ENCODE measurements around the gene RXRA. TPM values are rescaled to one million over a fixed set of nuclear protein-coding genes. Genes with fewer than 3 reads are reported as not detected.

Gene RXRA
- total and polyA plus RNA-seq, 12 donors, result 5.5 to 114 (median 71.3) TPM

GRCh38 chr9:134477927-134478326 is 151.7 kb downstream of the RXRA start:
- peaks cover 0 to 7% of the 10 kb centered on the region in 2 donors for H3K4me1 ChIP-seq (replicated peaks in 1 of 2)
- H3K36me3 ChIP-seq (replicated peaks in 1 of 2), result no peaks in the 10 kb centered on the region
- WGBS, 4 donors, result 87 to 93% (median 90%) methylated on average over 14 of the region's 14 CpGs
- H3K4me3 ChIP-seq, result no peak overlapping the region
- H3K27me3 ChIP-seq, result no peaks in the 10 kb centered on the region
- TF ChIP-seq, protein P1, sequence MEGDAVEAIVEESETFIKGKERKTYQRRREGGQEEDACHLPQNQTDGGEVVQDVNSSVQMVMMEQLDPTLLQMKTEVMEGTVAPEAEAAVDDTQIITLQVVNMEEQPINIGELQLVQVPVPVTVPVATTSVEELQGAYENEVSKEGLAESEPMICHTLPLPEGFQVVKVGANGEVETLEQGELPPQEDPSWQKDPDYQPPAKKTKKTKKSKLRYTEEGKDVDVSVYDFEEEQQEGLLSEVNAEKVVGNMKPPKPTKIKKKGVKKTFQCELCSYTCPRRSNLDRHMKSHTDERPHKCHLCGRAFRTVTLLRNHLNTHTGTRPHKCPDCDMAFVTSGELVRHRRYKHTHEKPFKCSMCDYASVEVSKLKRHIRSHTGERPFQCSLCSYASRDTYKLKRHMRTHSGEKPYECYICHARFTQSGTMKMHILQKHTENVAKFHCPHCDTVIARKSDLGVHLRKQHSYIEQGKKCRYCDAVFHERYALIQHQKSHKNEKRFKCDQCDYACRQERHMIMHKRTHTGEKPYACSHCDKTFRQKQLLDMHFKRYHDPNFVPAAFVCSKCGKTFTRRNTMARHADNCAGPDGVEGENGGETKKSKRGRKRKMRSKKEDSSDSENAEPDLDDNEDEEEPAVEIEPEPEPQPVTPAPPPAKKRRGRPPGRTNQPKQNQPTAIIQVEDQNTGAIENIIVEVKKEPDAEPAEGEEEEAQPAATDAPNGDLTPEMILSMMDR (IDR thresholded peaks at IDR 0.05), result no peak
- no peak for TF ChIP-seq POLR2A (IDR thresholded peaks at IDR 0.05)
- H3K27ac ChIP-seq, result no peak overlapping the region
- intact Hi-C loops (cut with DNase I), result no loop called here
- H3K9me3 ChIP-seq (replicated peaks in 1 of 3), result no peaks in the 10 kb centered on the region
- no peak for DNase-seq

DNA sequence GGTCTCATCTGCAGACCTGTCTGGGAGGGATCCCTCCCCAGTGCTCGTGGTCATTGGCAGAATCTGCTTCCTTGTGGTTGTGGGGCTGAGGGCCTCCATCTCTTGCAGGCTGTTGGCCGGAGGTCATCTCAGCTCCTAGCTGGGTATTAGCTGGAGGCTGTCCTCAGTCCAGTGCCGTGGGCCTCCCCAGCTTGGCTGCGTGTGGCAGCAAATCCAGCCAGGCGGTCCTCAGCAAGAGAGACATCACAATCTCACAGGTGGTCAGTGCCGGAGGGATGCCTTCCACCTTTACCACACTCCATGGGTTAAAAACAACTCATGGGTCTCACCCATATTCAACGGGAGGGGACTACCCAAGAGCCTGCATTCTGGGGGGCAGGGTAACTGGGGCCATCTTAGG is 155.5 kb downstream of the RXRA start:
- Histone ChIP-seq H3K27ac (no peak overlapping the region), H3K36me3 (replicated peaks in 1 of 2) (no peaks in the 10 kb centered on the region), H3K4me3 (no peak overlapping the region), H3K27me3 (no peaks in the 10 kb centered on the region), H3K9me3 (replicated peaks in 1 of 3) (no peaks in the 10 kb centered on the region), H3K4me1 (replicated peaks in 1 of 2) (no peaks in the 10 kb centered on the region)
- intact Hi-C loops (cut with DNase I), result no loop called here
- DNase-seq, result no peak
- TF ChIP-seq, protein P1 (IDR thresholded peaks at IDR 0.05), result no peak
- no peak for TF ChIP-seq POLR2A (IDR thresholded peaks at IDR 0.05)
- 73 to 93% (median 82%) methylated on average over 2 to 7 of the region's 7 CpGs for WGBS, 4 donors

- no peaks in the 10 kb centered on the region for H3K36me3 ChIP-seq (replicated peaks in 1 of 2)
- no peaks in the 10 kb centered on the region for H3K9me3 ChIP-seq (replicated peaks in 1 of 3)
- 83 to 89% (median 87%) methylated on average over 6 to 10 of the region's 10 CpGs for WGBS, 4 donors
- no peak overlapping the region for H3K27ac ChIP-seq
- no peak for DNase-seq
- H3K4me1 ChIP-seq (replicated peaks in 1 of 2), result no peaks in the 10 kb centered on the region
- no peak overlapping the region for H3K4me3 ChIP-seq
- no peaks in the 10 kb centered on the region for H3K27me3 ChIP-seq
- TF ChIP-seq, protein P1 (IDR thresholded peaks at IDR 0.05), result no peak
- no peak for TF ChIP-seq POLR2A (IDR thresholded peaks at IDR 0.05)
- intact Hi-C loops (cut with DNase I), result no loop called here
Measured at GRCh38 chr9:134482226-134482625, 156.0 kb downstream of the RXRA start.

DNA sequence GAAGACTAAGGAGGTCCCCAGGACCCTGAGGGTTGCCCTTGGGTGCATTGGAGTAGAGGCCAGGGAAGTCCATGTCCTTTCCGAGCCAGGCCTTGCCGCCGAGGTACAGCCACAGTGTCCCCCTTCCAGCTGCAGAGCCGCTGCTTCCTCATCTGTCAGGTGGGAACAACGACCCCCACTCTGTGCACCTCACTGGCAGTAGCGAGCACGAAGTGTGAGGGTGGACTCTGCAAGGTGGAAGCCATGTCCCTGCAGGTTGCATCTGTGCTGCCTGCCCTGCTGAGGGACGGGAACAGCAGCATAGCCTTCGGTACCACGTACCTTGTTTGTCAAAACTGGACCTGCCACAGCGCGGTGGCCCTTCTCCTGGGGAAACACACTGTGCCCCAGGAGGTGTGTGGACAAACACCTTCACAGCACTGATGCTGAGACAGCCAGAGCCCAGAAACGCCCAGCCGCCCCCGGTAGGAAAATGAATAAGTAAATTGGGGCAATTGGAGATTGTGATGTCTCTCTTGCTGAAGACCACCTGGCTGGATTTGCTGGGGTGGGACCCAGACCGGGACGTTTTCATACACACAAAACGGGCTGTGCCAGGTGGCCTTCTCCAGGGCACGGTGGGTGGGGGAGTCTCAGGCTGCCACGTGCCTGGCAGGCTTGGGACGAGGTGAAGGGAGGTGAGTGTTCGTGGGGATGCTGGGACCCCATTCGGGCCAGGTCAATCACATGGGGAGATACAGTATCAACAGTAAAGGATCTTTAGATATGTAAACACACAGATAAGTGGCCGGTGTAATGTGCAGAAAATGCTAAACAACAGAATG is 157.3 kb downstream of the RXRA start:
- intact Hi-C loops (cut with DNase I), result no loop called here
- WGBS, 4 donors, result 73 to 92% (median 86%) methylated on average over 17 to 24 of the region's 24 CpGs
- peak in 1 of 7 donors; percentile 2 for DNase-seq
- no peaks in the 10 kb centered on the region for H3K9me3 ChIP-seq (replicated peaks in 1 of 3)
- no peak for TF ChIP-seq POLR2A (IDR thresholded peaks at IDR 0.05)
- TF ChIP-seq, protein P1 (IDR thresholded peaks at IDR 0.05), result no peak
- no peaks in the 10 kb centered on the region for H3K27me3 ChIP-seq
- no peaks in the 10 kb centered on the region for H3K36me3 ChIP-seq (replicated peaks in 1 of 2)
- no peak overlapping the region for H3K4me3 ChIP-seq
- no peaks in the 10 kb centered on the region for H3K4me1 ChIP-seq (replicated peaks in 1 of 2)
- H3K27ac ChIP-seq, result no peak overlapping the region

All from adrenal gland (tissue), 12 donors.